CD4-positive, alpha-beta T cell treated with Interferon alpha-2 for 1 hour (primary cell): ENCODE results near the gene TRPM4.
A peak's percentile ranks its signal among the peaks of the same experiment; 100 is the strongest.
"Not testable (repeated sequence)": the region's sequence is repeated elsewhere in the genome, so short reads cannot be mapped to it uniquely, and the experiment has no call there.

Experiments
- DNase-seq, 2 donors: peaks; one replicate each; pipeline ENCODE4 v3.0.0-alpha.2; 2020 to 2022

Gene TRPM4

DNA sequence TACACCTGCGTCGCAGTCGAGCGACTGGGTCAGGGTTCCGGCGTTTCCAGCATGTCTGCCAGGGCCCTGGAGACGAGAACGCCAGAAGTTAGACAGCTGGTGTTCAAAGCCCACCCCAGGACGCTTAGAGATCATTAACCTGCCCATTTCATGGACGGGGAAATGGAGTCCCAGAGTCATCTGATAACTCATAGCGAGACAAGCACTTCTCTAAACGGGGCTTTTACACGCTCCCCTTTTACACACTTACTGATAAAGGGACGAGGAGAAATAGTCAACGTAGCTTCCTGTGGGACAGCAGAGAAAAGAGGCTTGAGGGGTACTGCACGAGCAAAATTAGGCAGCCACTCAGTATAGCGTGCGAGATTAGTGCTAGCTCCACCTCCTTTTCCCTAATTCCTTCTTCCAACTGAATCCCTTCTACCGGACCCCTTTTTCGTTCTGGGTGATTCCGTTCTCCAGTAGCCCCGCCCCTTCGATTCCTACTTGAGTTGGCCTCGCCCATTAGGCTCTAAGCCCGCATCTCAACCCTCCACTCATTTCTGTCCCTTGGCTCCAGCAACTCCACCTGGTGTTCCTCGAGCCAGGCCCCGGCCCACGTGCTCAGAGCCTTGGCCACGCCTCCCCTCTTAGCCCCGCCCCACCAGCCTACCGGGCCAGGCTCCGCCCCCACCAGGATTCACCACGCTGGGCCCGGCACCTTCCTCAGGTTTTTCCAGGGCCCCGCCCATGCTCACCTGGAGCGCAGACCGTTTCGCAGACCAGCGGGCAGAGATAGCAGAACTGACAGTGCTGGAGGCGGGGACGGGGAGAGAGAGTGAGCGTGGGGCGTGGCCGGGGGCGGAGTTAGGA lies 6.1 kb upstream of the TRPM4 start:
- DNase-seq = peak; percentile 18 to 47

DNA sequence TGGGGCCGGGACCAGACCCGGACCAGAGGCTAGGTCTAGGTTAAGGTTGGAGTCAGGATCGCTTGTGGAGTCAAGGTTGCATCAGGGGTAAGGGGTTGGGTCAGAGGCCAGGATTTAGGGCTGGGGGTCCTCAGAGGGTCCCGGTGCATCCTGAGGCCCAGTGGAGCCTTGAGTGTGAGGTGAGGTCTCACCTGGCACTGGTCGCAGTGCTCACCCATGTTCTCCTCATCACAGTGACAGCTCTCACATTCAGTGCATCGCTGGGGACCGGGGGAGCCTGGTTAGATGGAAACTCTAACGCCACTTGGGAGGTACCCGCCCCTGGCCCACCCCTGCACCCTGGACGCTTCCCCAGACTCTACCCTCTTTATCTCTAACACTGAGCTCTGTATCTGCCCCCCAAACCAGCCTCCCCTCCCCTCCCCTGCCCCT lies 5.5 kb upstream of the TRPM4 start:
- DNase-seq = no peak

DNA sequence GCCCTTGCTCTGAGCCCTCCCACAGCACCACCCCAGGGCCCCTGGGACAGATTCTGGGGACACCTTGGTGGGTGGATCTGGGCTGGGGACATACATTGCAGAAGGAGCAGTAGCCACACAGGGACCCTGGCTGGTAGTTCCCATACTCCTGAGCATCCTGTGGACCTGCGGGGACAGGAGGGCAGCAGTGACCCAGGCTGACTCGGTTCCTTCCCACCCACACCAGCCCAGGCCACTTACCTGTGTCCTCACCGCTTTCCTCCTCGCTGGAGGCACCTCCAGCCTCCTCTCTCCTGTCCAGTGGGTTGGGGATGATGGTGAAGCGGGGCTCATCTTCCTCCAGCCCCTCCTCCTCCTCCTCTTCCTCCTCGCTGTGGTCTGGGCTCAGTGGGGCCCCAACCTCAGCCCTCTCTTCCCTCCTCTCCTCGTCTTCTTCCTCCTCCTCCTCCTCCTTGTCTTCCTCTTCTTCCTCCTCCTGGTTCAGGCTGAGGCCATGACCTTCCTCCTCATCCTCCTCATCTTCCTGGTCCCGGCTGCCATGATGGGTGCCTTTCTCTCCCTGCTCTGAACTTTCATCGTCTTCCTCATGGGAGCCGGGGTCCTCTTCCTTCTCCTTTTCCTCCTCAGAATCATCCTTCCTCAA lies 4.3 kb upstream of the TRPM4 start:
- DNase-seq = no peak

DNA sequence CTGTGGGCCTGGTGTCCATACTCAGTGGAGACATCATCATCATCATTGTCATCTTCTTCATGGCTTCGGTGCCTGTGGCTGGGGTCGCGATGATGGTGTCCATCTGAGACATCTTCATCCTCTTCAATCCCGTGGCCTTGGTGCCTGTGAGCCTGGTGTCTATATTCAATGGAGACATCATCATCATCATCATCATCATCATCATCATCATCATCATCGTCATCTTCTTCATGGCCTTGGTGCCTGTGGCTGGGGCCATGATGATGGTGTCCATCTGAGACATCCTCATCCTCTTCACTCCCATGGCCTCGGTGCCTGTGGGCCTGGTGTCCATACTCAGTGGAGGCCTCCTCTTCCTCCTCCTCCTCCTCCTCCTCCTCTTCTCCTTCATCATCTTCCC lies 3.3 kb upstream of the TRPM4 start:
- DNase-seq = no peak

DNA sequence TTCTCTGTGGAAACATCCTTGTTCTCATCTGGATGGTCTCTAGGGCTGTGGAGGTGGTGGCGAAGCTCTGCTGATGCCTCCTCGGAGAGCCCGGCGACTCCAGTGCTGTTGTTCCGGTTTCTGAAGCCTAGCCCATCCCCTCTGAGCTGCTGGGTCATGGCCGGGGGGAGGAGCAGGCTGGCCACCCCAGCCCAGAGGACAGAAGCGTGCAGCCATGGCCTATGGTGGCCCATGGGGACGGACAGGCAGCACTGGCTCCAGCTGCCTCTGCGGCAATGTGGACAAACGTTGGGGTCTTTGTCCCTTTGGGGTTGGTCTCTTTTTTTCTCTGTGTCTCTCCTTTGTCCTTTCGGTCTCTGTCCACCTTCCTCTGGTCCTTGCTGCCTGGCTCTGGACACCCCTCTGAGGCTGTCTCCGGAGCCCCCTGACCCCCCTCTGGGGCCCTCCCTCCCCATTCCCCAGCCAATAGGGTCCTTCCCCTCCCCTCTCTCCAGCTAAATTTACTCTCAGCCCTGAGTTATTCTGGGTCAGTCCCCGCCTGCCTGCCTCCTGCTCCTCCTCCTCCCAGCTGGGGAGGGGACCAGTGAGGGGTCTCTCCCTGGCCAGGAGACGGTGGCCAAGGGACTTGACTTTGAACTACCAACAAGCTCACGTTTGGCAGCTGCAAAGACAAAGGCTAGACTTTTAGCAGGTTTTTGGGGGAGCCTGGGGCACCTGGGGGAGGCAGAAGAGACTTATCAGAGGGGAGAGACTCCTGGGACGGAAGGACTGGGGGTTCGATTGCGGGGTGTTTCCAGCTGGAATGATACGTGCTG lies 2.4 kb upstream of the TRPM4 start, which contains the start of gene HRC:
Gene HRC, minus strand, starts transcription at position 392 of the 815 bp plus-strand sequence. Its CDS starts 159 bp downstream, at position 233.
- DNase-seq = no peak

DNA sequence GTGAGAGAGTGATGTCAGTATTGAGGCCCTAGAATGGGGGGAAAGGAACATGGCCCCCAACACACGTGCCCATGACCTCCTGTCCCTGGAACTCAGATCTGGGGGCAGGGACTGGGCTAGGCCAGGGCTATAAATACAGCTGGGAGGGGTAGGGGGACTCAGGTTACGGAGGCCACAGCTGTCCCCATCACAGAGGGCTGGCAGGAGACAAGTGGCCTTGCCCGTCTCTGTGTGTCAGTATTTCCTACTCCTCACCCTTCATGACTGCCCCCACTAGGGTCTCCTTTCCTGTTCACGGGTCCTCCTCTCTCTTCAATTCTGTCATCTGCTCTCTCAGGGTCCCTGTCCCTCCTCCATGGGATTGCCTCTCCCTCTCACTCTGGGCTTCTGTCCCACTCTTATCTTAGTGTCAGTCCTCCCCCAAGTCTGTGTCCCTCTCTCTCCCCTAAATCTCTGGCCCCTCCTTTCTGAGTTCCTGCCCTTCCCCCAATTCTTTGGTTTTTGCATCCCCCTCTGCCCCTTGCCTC lies 1.7 kb upstream of the TRPM4 start:
- DNase-seq = no peak

DNA sequence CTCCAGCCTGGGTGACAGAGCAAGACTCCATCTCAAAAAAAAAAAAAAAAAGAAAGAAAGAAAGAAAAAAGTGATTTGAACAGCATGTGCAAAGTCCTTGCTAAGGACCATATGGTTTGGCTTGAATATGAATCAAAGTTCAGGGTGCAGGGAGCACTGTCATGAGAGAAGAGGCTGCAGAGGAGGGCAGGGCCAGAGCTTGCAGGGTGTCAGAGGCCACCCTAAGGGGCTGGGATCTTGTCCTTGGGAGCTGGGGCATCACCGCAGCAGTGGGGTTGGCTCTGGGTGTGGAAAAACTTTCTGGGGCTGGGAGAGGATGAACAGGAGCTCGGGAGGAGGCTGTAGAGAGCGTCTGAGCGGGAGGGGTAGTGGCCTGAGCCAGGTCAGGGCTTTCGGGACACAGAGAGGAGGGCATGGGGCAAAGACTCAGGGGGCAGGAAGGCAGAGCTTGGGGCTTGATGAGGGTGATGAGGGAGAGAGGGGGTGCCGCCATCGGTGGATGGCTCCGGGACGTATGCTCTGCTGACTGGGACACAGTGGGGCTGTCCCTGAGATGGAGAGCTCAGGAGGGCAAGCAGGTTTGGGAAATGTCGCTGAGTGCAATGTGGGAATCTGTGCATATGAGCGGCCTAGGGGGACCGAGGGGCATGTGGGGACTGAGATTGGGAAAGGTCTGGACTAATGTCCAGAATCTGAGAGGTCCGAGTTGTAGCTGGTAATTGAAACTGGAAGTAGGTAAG lies 3.0 kb downstream of the TRPM4 start:
- no peak for DNase-seq

DNA sequence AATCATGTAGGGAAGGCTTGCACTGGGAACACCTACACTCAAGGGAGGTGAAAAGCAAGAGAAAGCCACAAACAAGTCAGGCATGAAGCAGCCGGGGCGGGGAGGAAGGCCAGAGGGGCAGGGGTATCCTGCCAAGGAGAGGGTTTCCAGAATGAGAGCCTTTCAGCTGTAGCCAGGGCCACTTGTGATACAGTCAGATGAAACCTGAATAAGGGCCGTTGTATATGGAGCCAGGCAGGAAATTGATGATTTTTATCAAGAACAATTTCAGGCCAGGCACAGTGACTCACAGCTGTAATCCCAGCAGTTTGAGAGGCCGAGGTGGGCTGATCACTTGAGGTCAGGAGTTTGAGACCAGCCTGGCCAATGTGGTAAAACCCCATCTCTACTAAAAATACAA lies 4.4 kb downstream of the TRPM4 start:
- DNase-seq = no peak

DNA sequence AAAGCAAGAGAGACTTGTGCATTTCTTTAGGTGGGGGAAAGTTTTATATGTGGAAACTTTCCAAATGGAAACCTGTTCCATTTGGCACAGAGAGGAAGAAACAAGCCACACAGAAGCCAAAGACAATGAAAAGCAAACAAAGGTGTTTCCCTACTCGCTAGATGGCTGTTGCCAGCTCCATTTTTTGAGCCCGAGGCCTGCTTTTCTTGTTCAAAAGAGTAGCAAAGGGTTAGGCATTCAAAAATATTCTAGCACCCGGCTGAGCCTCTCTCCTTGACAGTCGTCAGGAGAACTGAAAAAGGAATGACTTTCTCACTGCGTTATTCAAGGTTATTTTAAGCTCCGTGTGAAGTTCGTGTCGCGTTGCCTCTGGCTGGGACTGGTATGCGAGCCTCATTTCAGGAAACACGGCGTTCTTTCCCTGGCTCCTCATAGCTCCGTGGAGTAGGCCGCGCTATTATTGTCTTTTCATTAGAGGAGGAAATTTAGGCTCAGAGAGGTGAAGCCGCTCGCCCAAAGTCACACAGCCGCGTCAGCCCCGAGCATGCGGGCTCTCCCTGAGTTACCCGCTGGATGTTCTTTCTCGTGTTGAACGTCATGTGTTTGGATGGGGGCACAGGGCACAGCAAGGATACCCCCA lies 7.6 kb downstream of the TRPM4 start:
- DNase-seq = no peak

DNA sequence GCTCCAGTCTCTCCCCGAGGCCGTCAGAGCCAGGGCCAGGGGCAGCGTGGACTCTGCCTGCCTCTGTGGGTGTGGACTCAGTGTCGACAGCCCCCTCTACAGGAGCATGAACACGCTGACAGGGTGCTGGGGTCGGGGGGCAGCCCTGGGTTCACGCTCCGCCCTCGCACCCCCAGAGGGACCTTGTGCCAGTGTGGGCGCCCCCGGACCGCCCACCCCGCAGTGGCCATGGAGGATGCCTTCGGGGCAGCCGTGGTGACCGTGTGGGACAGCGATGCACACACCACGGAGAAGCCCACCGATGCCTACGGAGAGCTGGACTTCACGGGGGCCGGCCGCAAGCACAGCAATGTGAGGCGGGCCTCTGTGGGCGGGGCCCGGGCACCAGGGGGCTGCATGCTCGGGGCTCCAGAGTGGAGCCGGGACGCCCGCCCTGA lies 8.3 kb downstream of the TRPM4 start:
- no peak for DNase-seq

DNA sequence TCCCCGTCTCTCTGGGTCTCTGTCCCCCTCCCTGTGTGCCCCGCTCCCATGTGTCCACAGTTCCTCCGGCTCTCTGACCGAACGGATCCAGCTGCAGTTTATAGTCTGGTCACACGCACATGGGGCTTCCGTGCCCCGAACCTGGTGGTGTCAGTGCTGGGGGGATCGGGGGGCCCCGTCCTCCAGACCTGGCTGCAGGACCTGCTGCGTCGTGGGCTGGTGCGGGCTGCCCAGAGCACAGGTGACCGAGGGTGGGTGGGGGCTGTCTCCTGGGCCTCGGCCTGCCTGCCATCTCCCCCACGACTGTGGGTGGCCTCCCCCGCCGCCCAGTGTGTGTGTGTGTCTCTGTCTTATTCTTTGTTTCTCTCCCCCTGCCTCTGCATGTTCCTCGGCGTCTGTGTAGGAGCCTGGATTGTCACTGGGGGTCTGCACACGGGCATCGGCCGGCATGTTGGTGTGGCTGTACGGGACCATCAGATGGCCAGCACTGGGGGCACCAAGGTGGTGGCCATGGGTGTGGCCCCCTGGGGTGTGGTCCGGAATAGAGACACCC lies 10.3 kb downstream of the TRPM4 start:
- DNase-seq = no peak

DNA sequence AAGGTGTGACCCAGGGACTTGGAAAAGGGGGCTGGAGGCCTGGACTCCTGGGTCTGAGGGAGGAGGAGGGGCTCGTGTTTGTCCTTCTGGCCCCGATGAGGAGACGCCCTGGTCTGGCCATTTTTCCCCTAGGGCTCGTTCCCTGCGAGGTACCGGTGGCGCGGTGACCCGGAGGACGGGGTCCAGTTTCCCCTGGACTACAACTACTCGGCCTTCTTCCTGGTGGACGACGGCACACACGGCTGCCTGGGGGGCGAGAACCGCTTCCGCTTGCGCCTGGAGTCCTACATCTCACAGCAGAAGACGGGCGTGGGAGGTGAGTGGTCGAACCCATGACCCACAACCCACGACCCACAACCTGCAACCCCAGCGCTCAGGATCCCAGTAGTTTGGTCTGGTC lies 10.8 kb downstream of the TRPM4 start:
- DNase-seq = no peak

DNA sequence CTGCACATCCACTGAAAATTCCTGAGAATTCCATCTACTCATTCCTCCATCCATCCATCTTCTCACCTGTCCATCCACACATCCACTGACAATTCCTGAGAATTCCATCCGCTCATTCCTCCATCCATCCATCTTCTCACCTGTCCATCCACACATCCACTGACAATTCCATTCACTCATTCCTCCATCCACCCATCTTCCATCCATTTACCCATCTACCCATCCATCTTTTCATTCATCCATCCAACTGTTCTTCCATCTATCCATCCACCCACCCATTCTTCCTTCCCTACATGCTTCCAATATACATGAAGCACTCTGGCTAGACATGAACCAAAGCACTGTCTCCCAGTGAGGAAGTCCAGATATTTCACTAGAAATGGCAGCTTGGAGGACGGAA lies 15.6 kb downstream of the TRPM4 start:
- DNase-seq = no peak

DNA sequence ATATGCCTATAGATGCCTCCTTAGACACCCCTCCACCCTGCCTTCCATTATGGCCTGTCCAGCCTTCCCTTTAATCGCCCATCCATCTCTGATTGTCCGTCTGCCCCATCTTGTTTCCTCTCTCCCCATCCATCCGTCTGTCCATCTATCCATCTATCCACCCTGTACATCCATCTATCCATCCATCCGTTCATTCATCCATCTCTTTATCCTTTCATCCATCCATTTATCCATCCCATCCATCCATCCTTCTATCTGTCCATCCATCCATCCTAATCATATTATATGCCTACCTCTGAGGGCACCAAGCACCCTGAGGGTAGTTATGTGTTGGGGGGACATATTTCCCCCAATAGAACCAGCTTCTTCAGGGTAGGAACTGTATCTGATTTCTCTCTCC lies 23.1 kb downstream of the TRPM4 start:
- no peak for DNase-seq

DNA sequence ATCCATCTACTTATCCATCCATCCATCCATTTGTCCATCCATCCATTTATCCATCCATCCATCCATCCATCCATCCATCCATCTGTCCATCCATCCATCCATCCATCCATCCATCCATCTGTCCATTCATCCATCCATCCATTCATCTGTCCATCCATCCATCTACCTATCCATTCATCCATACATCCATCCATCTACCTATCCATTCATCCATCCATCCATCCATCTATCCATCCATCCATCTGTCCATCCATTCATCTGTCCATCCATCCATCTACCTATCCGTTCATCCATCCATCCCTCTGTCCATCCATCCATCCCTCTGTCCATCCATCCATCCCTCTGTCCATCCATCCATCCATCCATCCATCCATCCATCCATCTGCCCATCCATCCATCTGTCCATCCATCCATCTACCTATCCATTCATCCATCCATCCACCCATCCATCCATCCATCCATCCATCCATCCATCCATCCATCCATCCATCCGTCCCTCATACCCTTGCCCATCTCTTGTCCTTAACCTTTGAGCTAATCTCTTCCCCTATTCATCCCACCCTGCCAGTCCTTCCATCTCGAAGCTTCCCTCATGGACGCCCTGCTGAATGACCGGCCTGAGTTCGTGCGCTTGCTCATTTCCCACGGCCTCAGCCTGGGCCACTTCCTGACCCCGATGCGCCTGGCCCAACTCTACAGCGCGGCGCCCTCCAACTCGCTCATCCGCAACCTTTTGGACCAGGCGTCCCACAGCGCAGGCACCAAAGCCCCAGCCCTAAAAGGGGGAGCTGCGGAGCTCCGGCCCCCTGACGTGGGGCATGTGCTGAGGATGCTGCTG lies 24.6 kb downstream of the TRPM4 start:
- not testable (repeated sequence) for DNase-seq

DNA sequence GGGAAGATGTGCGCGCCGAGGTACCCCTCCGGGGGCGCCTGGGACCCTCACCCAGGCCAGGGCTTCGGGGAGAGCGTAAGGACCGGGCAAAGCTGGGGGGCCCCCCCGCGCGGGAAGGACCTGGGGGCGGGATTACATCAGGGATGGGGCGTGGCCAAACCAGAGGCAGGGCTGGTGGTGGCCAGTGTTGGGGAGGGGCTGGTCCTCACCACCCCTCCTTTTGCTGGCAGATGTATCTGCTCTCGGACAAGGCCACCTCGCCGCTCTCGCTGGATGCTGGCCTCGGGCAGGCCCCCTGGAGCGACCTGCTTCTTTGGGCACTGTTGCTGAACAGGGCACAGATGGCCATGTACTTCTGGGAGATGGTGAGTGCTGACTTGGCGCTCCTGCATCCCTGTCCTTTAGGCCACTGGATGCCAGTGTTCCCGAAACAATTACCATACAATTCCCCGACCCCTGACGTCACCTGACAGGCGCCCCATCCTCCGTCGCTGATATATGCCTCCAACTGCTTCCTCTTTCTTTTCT lies 25.3 kb downstream of the TRPM4 start:
- DNase-seq = no peak

DNA sequence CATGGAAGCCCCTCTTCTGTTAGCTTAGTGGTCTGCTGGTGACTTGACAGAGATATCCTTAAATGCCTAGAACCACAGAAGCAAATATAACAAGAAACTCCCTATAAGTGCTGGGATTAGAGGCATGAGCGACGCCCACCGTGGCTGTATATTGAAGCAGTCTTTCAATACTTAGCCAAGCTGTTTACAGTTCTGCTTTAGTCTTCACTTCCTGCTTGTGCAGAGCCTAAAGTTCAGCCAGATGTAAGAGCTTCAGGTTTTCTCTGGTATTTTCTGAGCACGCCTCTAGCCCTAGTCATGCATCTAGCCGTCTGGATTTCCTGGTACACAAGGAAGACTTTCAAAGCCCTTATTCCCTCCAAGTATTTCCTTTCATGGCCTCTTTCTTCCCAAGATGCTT lies 28.5 kb downstream of the TRPM4 start:
- no peak for DNase-seq

DNA sequence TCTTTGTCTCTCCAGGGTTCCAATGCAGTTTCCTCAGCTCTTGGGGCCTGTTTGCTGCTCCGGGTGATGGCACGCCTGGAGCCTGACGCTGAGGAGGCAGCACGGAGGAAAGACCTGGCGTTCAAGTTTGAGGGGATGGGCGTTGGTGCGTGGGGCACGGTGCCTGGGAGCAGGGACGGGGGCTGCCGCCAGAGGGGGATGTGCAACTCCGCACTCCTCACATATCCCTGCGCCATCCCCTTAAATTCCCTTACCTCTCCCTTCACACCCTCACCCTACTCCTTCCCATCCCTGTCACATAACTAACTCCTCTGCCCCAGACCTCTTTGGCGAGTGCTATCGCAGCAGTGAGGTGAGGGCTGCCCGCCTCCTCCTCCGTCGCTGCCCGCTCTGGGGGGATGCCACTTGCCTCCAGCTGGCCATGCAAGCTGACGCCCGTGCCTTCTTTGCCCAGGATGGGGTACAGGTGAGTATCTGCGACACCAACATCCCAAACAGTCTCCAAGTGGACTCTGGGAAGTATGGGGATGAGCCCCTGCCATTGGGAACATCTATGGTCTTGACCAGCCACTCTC lies 31.1 kb downstream of the TRPM4 start:
- DNase-seq = no peak

DNA sequence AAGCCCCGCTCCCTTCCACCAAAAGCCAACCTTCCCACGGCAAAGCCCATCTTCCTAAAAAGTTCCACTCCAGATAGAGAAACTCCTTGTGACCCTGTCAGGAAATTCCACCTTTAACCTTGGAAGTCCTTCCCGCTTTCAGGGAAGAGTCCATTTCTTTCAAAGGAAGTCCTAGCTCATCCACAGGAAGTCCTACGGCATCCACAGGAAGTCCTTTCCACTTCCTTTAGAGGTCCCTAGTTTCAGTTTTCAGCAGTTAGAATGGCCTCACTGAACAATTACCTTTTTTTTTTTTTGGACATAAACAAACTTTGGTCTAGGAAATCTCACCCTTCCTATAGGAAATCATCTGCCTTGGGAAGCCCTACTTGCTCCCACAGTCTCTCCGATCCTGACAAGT lies 31.7 kb downstream of the TRPM4 start:
- no peak for DNase-seq

DNA sequence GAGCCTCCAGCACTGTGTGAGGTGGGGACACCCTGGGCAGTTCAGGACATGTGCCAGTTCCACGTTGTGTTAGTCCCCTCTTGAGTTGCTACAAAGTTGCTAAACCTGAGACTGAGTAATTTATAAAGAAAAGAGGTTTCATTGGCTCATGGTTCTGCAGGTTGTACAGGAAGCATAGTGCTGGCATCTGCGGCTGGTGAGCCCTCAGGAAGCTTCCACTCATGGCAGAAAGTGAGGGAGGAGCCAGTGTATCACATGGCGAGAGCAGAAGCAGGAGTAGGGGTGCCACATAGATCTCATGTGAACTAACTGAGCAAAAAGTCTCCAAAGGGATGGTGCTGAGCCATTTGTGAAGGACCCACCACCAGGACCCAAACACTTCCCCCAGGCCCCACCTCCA lies 33.2 kb downstream of the TRPM4 start:
- DNase-seq = no peak
